K562 (cell line): ENCODE measurements around the gene RCSD1. TPM values are rescaled to one million over a fixed set of nuclear protein-coding genes. Genes with fewer than 3 reads are reported as not detected.

Source experiments
- CREB1 ChIP-seq, 2 experiments: sonication (generic) in 1 of 2; formaldehyde crosslinking in 1 of 2; IDR thresholded peaks; 2 replicates each; pipeline versions ENCODE4 v1.6.1 to v1.8.0; 2012 to 2022; ENCODE audit warnings: inconsistent platforms in 1 of 2, mild to moderate bottlenecking in 1 of 2, missing genetic modification reagents in 1 of 2, moderate library complexity in 1 of 2
- EHMT2 ChIP-seq: fragments of 450-650 bp; IDR thresholded peaks from 2 replicates; pipeline ENCODE4 v1.6.1; 2018; ENCODE audit warnings: antibody characterized with exemption
- GTF2E2 ChIP-seq: fragments of 200-800 bp; sonication (Bioruptor generic); IDR thresholded peaks from 2 replicates; pipeline ENCODE4 v1.6.1; 2016; ENCODE audit warnings: missing genetic modification characterization, missing compliant biosample characterization
- KLF13 ChIP-seq: fragments of 450-650 bp; IDR thresholded peaks from 2 replicates; pipeline ENCODE4 v1.6.1; 2016; ENCODE audit warnings: missing genetic modification characterization, low read depth, mild to moderate bottlenecking, missing compliant biosample characterization, moderate library complexity, borderline replicate concordance
- MCM3 ChIP-seq: fragments of 450-650 bp; IDR thresholded peaks from 2 replicates; pipeline ENCODE4 v1.6.1; 2016
- POLR2G ChIP-seq: fragments of 200-400 bp; formaldehyde crosslinking; IDR thresholded peaks from 2 replicates; pipeline ENCODE4 v1.6.1; 2017; ENCODE audit warnings: low read depth, mild to moderate bottlenecking, antibody characterized with exemption, low read length, moderate library complexity
- PTRF ChIP-seq: fragments of 450-650 bp; IDR thresholded peaks from 2 replicates; pipeline ENCODE4 v1.6.1; 2016; ENCODE audit warnings: mild to moderate bottlenecking, missing genetic modification characterization, missing compliant biosample characterization
- RHOXF2B ChIP-seq: fragments of 250-450 bp; sonication (Bioruptor Pico); conservative IDR thresholded peaks from 2 replicates; pipeline ENCODE4 v1.5.1; 2021
- SIX5 ChIP-seq, 2 experiments: IDR thresholded peaks; 2 replicates each; pipeline ENCODE4 v1.6.1; 2011; ENCODE audit warnings: low read length in 2 of 2, borderline replicate concordance in 1 of 2, low read depth in 1 of 2, mild to moderate bottlenecking in 1 of 2, moderate library complexity in 1 of 2; ENCODE audit not compliant: insufficient read depth in 1 of 2
- SRSF1 ChIP-seq: fragments of 200-400 bp; formaldehyde crosslinking; IDR thresholded peaks from 2 replicates; pipeline ENCODE4 v1.6.1; 2017; ENCODE audit warnings: mild to moderate bottlenecking, low read depth, low read length, moderate library complexity
- STAG1 ChIP-seq: sonication (generic); formaldehyde crosslinking; IDR thresholded peaks from 2 replicates; pipeline ENCODE4 v1.5.0; 2020; ENCODE audit warnings: missing genetic modification reagents, borderline replicate concordance
- TAF7 ChIP-seq: fragments of 450-650 bp; IDR thresholded peaks from 2 replicates; pipeline ENCODE4 v1.6.1; 2016; ENCODE audit warnings: missing genetic modification characterization, missing compliant biosample characterization
- ZNF584 ChIP-seq: fragments of 200-800 bp; sonication (Bioruptor generic); IDR thresholded peaks from 2 replicates; pipeline ENCODE4 v1.6.1; 2016; ENCODE audit warnings: low read depth, mild to moderate bottlenecking, missing genetic modification characterization, missing compliant biosample characterization
- ZNF695 ChIP-seq: fragments of 450-650 bp; formaldehyde crosslinking; IDR thresholded peaks from 2 replicates; pipeline ENCODE4 v1.4.0; 2020; ENCODE audit warnings: mild to moderate bottlenecking, moderate library complexity
- ZNF764 ChIP-seq: fragments of 250-450 bp; sonication (Bioruptor Pico); IDR thresholded peaks from 2 replicates; pipeline ENCODE4 v1.4.0; 2020; ENCODE audit warnings: low read depth, mild to moderate bottlenecking, moderate library complexity
- ZNF785 ChIP-seq: fragments of 250-450 bp; sonication (Bioruptor Pico); IDR thresholded peaks from 2 replicates; pipeline ENCODE4 v1.4.0; 2020; ENCODE audit warnings: mild to moderate bottlenecking
- polyA plus RNA-seq, 8 experiments: library from polyadenylated mRNA; depleted of rRNA in 4 of 8; stranded (reverse) in 5 of 8; unstranded in 3 of 8; fragments of >200 nt; fragmentation: Nextera tagmentation in 2 of 8; fragmentation: Illumina TruSeq in 1 of 8; extraction: Ambion mirVana in 2 of 8; extraction: Trizol in 1 of 8; gene quantifications; 2 replicates each; pipeline versions ENCODE4 v1.2.1 to v1.2.3, GENCODE V29; 2011 to 2014; ENCODE audit warnings: inconsistent platforms in 1 of 8, missing spikeins in 1 of 8
- total RNA-seq, 7 experiments: library from RNA; depleted of rRNA in 6 of 7; stranded (reverse); fragments of >200 nt in 6 of 7; fragmentation: Illumina TruSeq in 2 of 7; extraction: Trizol in 2 of 7; gene quantifications; 2 replicates each; pipeline versions ENCODE4 v1.2.1 to v1.2.3, GENCODE V29; 2011 to 2021; ENCODE audit warnings: low replicate concordance in 1 of 7
- TF ChIP-seq, protein P1 (sequence below): fragments of 450-650 bp; formaldehyde crosslinking; IDR thresholded peaks from 2 replicates; pipeline ENCODE4 v1.4.0; 2022; ENCODE audit warnings: mild to moderate bottlenecking, moderate library complexity
- TF ChIP-seq, protein P2 (sequence below): sonication (generic); formaldehyde crosslinking; IDR thresholded peaks from 2 replicates; pipeline ENCODE4 v1.8.1; 2022; ENCODE audit warnings: missing genetic modification reagents
- TF ChIP-seq, protein P3 (sequence below): fragments of 200-800 bp; sonication (Bioruptor generic); IDR thresholded peaks from 2 replicates; pipeline ENCODE4 v1.6.1; 2016; ENCODE audit warnings: missing genetic modification characterization, missing compliant biosample characterization
- TF ChIP-seq, protein P4 (sequence below): sonication (generic); formaldehyde crosslinking; IDR thresholded peaks from 2 replicates; pipeline ENCODE4 v1.8.1; 2023; ENCODE audit warnings: mild to moderate bottlenecking, missing genetic modification reagents, moderate library complexity

Gene RCSD1
- total and polyA plus RNA-seq, 9 of the 15 experiments (the other 6 are each of a cell fraction or from before 2014, with no cell fraction given) = 7.8 to 69.8 (median 45.3) TPM

DNA sequence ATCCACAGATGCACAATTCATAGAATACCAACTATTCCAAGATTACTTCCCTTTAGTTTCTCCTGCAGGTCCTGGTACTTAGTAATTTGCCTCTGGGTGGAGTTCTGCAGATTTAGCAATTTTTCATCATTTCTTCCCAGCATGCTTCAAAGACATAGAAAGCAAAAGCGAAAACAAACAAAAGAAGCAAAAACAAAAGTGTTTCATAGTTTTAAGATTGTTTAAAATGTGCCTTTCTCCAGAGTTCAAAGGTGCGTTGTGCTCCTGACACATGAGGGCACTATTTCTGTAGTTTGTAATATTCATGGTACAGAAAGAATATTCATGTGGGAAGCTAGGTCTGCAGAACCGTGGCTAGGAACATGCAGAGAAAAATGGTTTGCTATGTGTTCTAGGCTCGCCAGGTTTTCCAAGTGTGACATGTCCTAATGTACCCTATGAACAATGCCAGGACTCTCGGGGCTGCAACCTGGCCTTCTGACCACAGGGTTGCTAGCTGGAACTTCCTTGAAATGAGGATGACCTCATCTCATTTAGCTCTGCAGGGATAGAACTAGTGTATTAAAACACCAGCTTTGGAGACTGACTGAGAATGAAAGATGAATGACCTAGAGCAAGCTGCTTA lies 30.0 kb upstream of the RCSD1 start (continued):
- TF ChIP-seq CREB1 (IDR thresholded peaks at IDR 0.05) (no peak), CREB1 (CRISPR knock-in tag; IDR thresholded peaks at IDR 0.05) (no peak), PTRF (tag) (no peak), POLR2G (no peak), RHOXF2B (CRISPR knock-in tag) (no peak), MCM3 (no peak), SRSF1 (no peak), ZNF584 (no peak), EHMT2 (no peak), SIX5 (IDR thresholded peaks at IDR 0.05; ENCODE audit: borderline replicate concordance in 1 of 2, insufficient read depth in 1 of 2, low read depth in 1 of 2, low read length in 2 of 2) (no peak), ZNF785 (CRISPR knock-in tag) (no peak), ZNF695 (no peak), TAF7 (no peak), STAG1 (CRISPR knock-in tag) (no peak; the same call in 1 of the 2 replicates), GTF2E2 (no peak), KLF13 (no peak), ZNF764 (CRISPR knock-in tag) (no peak)
- TF ChIP-seq, protein P1, sequence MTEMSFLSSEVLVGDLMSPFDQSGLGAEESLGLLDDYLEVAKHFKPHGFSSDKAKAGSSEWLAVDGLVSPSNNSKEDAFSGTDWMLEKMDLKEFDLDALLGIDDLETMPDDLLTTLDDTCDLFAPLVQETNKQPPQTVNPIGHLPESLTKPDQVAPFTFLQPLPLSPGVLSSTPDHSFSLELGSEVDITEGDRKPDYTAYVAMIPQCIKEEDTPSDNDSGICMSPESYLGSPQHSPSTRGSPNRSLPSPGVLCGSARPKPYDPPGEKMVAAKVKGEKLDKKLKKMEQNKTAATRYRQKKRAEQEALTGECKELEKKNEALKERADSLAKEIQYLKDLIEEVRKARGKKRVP (CRISPR knock-in tag) = no peak
- TF ChIP-seq, protein P2, sequence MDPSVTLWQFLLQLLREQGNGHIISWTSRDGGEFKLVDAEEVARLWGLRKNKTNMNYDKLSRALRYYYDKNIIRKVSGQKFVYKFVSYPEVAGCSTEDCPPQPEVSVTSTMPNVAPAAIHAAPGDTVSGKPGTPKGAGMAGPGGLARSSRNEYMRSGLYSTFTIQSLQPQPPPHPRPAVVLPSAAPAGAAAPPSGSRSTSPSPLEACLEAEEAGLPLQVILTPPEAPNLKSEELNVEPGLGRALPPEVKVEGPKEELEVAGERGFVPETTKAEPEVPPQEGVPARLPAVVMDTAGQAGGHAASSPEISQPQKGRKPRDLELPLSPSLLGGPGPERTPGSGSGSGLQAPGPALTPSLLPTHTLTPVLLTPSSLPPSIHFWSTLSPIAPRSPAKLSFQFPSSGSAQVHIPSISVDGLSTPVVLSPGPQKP (CRISPR knock-in tag) = no peak
- TF ChIP-seq, protein P3, sequence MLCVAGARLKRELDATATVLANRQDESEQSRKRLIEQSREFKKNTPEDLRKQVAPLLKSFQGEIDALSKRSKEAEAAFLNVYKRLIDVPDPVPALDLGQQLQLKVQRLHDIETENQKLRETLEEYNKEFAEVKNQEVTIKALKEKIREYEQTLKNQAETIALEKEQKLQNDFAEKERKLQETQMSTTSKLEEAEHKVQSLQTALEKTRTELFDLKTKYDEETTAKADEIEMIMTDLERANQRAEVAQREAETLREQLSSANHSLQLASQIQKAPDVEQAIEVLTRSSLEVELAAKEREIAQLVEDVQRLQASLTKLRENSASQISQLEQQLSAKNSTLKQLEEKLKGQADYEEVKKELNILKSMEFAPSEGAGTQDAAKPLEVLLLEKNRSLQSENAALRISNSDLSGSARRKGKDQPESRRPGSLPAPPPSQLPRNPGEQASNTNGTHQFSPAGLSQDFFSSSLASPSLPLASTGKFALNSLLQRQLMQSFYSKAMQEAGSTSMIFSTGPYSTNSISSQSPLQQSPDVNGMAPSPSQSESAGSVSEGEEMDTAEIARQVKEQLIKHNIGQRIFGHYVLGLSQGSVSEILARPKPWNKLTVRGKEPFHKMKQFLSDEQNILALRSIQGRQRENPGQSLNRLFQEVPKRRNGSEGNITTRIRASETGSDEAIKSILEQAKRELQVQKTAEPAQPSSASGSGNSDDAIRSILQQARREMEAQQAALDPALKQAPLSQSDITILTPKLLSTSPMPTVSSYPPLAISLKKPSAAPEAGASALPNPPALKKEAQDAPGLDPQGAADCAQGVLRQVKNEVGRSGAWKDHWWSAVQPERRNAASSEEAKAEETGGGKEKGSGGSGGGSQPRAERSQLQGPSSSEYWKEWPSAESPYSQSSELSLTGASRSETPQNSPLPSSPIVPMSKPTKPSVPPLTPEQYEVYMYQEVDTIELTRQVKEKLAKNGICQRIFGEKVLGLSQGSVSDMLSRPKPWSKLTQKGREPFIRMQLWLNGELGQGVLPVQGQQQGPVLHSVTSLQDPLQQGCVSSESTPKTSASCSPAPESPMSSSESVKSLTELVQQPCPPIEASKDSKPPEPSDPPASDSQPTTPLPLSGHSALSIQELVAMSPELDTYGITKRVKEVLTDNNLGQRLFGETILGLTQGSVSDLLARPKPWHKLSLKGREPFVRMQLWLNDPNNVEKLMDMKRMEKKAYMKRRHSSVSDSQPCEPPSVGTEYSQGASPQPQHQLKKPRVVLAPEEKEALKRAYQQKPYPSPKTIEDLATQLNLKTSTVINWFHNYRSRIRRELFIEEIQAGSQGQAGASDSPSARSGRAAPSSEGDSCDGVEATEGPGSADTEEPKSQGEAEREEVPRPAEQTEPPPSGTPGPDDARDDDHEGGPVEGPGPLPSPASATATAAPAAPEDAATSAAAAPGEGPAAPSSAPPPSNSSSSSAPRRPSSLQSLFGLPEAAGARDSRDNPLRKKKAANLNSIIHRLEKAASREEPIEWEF = no peak
- TF ChIP-seq, protein P4, sequence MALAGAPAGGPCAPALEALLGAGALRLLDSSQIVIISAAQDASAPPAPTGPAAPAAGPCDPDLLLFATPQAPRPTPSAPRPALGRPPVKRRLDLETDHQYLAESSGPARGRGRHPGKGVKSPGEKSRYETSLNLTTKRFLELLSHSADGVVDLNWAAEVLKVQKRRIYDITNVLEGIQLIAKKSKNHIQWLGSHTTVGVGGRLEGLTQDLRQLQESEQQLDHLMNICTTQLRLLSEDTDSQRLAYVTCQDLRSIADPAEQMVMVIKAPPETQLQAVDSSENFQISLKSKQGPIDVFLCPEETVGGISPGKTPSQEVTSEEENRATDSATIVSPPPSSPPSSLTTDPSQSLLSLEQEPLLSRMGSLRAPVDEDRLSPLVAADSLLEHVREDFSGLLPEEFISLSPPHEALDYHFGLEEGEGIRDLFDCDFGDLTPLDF (CRISPR knock-in tag) = no peak
